GM12875 (cell line): ENCODE data around the gene SSH3.

Experiments
- H3K4me3 ChIP-seq: one replicate; pipeline ENCODE4 v1.5.1; 2011; ENCODE audit warnings: low read depth, low read length, control low read depth
- CTCF ChIP-seq: IDR thresholded peaks from 2 replicates; pipeline ENCODE4 v1.5.1; 2011; ENCODE audit warnings: low read depth, mild to moderate bottlenecking, control low read depth, inconsistent platforms, low read length, moderate library complexity, borderline replicate concordance; ENCODE audit not compliant: insufficient read depth

The SSH3 gene

GRCh38 chr11:67347964-67348749, 44.8 kb downstream of the SSH3 start:
- no peak overlapping the region for H3K4me3 ChIP-seq
- TF ChIP-seq CTCF, result no peak

GRCh38 chr11:67349036-67349435, 45.7 kb downstream of the SSH3 start:
- no peak for TF ChIP-seq CTCF
- H3K4me3 ChIP-seq, result no peak overlapping the region

- no peak overlapping the region for H3K4me3 ChIP-seq
- TF ChIP-seq CTCF, result no peak
These were observed 46.1 kb downstream of the SSH3 start for GRCh38 chr11:67349457-67349856.

GRCh38 chr11:67349928-67350465, 46.7 kb downstream of the SSH3 start:
- TF ChIP-seq CTCF, result no peak
- H3K4me3 ChIP-seq, result no peak overlapping the region

GRCh38 chr11:67351275-67352005, 48.1 kb downstream of the SSH3 start:
- TF ChIP-seq CTCF, result peak; percentile 95
- peak overlapping the region; percentile 90 for H3K4me3 ChIP-seq

GRCh38 chr11:67352546-67353316, 49.4 kb downstream of the SSH3 start:
- peak overlapping the region; percentile 90 for H3K4me3 ChIP-seq
- no peak for TF ChIP-seq CTCF
